Chondrocyte (in vitro differentiated cells): ENCODE measurements around the gene RNF121. TPM values are rescaled to one million over a fixed set of nuclear protein-coding genes. Genes with fewer than 3 reads are reported as not detected.
"Not testable (repeated sequence)": the region's sequence is repeated elsewhere in the genome, so short reads cannot be mapped to it uniquely, and the experiment has no call there.

Experiments
- DNase-seq: peaks from one replicate; pipeline ENCODE4 v3.0.0; 2021; ENCODE audit warnings: mixed read lengths, low spot score
- H3K27ac Mint-ChIP-seq: one replicate; pipeline ENCODE4 v1.8.0; 2021; ENCODE audit warnings: mild to moderate bottlenecking, moderate library complexity, mixed read lengths; ENCODE audit not compliant: unreplicated experiment
- H3K27me3 Mint-ChIP-seq: 2 replicates; pipeline ENCODE4 v1.8.0; 2021; ENCODE audit warnings: low read depth, mixed read lengths
- H3K36me3 Mint-ChIP-seq: 2 replicates; pipeline ENCODE4 v1.8.0; 2021; ENCODE audit warnings: low read depth, mixed read lengths
- H3K4me1 Mint-ChIP-seq: 2 replicates; pipeline ENCODE4 v1.8.0; 2021; ENCODE audit warnings: low read depth, mild to moderate bottlenecking, mixed read lengths
- H3K4me3 Mint-ChIP-seq: one replicate; pipeline ENCODE4 v1.8.0; 2021; ENCODE audit warnings: mild to moderate bottlenecking, moderate library complexity, mixed read lengths; ENCODE audit not compliant: unreplicated experiment
- H3K9me3 Mint-ChIP-seq: 2 replicates; pipeline ENCODE4 v1.8.0; 2021; ENCODE audit warnings: low read depth, mixed read lengths
- CTCF ChIP-seq: fragments of 200-600 bp; sonication (generic); IDR thresholded peaks from 2 replicates; pipeline ENCODE4 v1.5.0; 2021; ENCODE audit warnings: antibody characterized with exemption, mild to moderate bottlenecking, moderate library complexity
- long read RNA-seq: library from polyadenylated mRNA; stranded (forward); transcript quantifications from one replicate; pipeline ENCODE4 v2.0.0, GENCODE V29; 2021
- total RNA-seq: library from RNA; stranded (reverse); gene quantifications from 3 replicates; pipeline ENCODE4 v1.2.1, GENCODE V29; 2021

RNF121 gene
- 63.2 to 97.1 TPM (median 64.2 TPM) in 3 replicates for total RNA-seq
- long read RNA-seq, transcript RNF121-211 (8 exons, 2,202 nt): minor isoform, 6 of 46 reads
- long read RNA-seq, transcript RNF121-201 (9 exons, 2,625 nt): major isoform, 22 of 46 reads
- long read RNA-seq, partial matches to known transcripts: 7 of 46 reads
- long read RNA-seq, other reads (novel, unspliced or antisense): 9 of 46 reads

GRCh38 chr11:71928737-71929443 is at the start of gene RNF121:
Gene RNF121 (plus strand): TSS chr11:71929046. CDS start chr11:71929062, 16 bp downstream.
- H3K27ac Mint-ChIP-seq: peak within 1 kb of the TSS; percentile 97
- peak; percentile 99 for DNase-seq
- H3K4me1 Mint-ChIP-seq: peaks cover 55% of the 10 kb centered on the region
- peak within 1 kb of the TSS; percentile 97 for H3K4me3 Mint-ChIP-seq
- TF ChIP-seq CTCF: no peak
- no peaks in the 10 kb centered on the region for H3K27me3 Mint-ChIP-seq
- no peaks in the 10 kb centered on the region for H3K36me3 Mint-ChIP-seq
- no peaks in the 10 kb centered on the region for H3K9me3 Mint-ChIP-seq

GRCh38 chr11:71885806-71886205 is 43.0 kb upstream of the RNF121 start:
- H3K4me1 Mint-ChIP-seq, H3K36me3 Mint-ChIP-seq, H3K9me3 Mint-ChIP-seq, DNase-seq, H3K27me3 Mint-ChIP-seq, H3K27ac Mint-ChIP-seq, H3K4me3 Mint-ChIP-seq: not testable (repeated sequence)

- not testable (repeated sequence) for H3K36me3 Mint-ChIP-seq, H3K4me3 Mint-ChIP-seq, H3K27me3 Mint-ChIP-seq, H3K9me3 Mint-ChIP-seq, H3K27ac Mint-ChIP-seq, H3K4me1 Mint-ChIP-seq, DNase-seq
Observed at GRCh38 chr11:71888335-71889010, 40.4 kb upstream of the RNF121 start.

- H3K9me3 Mint-ChIP-seq: not testable (repeated sequence)
Observed at GRCh38 chr11:71889181-71889872, 39.5 kb upstream of the RNF121 start.

GRCh38 chr11:71895961-71896360 is 32.9 kb upstream of the RNF121 start:
- Mint-ChIP-seq H3K4me1 (peaks cover 8% of the 10 kb centered on the region), H3K27me3 (no peaks in the 10 kb centered on the region), H3K4me3 (no peak overlapping the region), H3K27ac (no peak overlapping the region), H3K9me3 (peaks cover 11% of the 10 kb centered on the region), H3K36me3 (peaks cover 12% of the 10 kb centered on the region)
- no peak for DNase-seq
- no peak for TF ChIP-seq CTCF

More at GRCh38 chr11:71889181-71889872, 39.5 kb upstream of the RNF121 start:
- not testable (repeated sequence) for H3K4me1 Mint-ChIP-seq, H3K27me3 Mint-ChIP-seq, DNase-seq, H3K4me3 Mint-ChIP-seq, H3K36me3 Mint-ChIP-seq, H3K27ac Mint-ChIP-seq

- H3K27me3 Mint-ChIP-seq, H3K9me3 Mint-ChIP-seq, H3K4me3 Mint-ChIP-seq, DNase-seq: not testable (repeated sequence)
- peaks cover 15% of the 10 kb centered on the region for H3K4me1 Mint-ChIP-seq
- H3K36me3 Mint-ChIP-seq: peaks cover 14% of the 10 kb centered on the region
- H3K27ac Mint-ChIP-seq: peak overlapping the region; percentile 32
Observed at GRCh38 chr11:71901137-71901536, 27.7 kb upstream of the RNF121 start.

GRCh38 chr11:71908218-71908617 is 20.6 kb upstream of the RNF121 start:
- H3K4me3 Mint-ChIP-seq: no peak overlapping the region
- no peak for TF ChIP-seq CTCF
- peaks cover 16% of the 10 kb centered on the region for H3K36me3 Mint-ChIP-seq
- H3K27ac Mint-ChIP-seq: no peak overlapping the region
- H3K9me3 Mint-ChIP-seq: no peaks in the 10 kb centered on the region
- H3K4me1 Mint-ChIP-seq: peaks cover 2% of the 10 kb centered on the region
- no peak for DNase-seq
- no peaks in the 10 kb centered on the region for H3K27me3 Mint-ChIP-seq

- DNase-seq, H3K27me3 Mint-ChIP-seq, H3K9me3 Mint-ChIP-seq, H3K4me3 Mint-ChIP-seq, H3K27ac Mint-ChIP-seq: not testable (repeated sequence)
- Mint-ChIP-seq H3K36me3 (peaks cover 18% of the 10 kb centered on the region), H3K4me1 (peaks cover 14% of the 10 kb centered on the region)
Observed at GRCh38 chr11:71910775-71911174, 18.1 kb upstream of the RNF121 start.
